ENCODE results near the gene DNAI1.

DNAI1 gene

GRCh38 chr9:34568774-34569173 is 110.2 kb downstream of the DNAI1 start:
- H3K4me2 ChIP-seq (ENCODE audit: low read depth, low read length, poor library complexity, severe bottlenecking) = no peak overlapping the region
- TF ChIP-seq CTCF (IDR thresholded peaks at IDR 0.05; ENCODE audit: insufficient read depth, low read length, poor library complexity, severe bottlenecking) (no peak), EZH2phosphoT487 (conservative IDR thresholded peaks at IDR 0.05; ENCODE audit: low read length) (no peak)
- H4K20me1 ChIP-seq (ENCODE audit: low read depth, low read length) = no peaks in the 10 kb centered on the region
- no peaks in the 10 kb centered on the region for H3K79me2 ChIP-seq (ENCODE audit: insufficient read depth, low read length)
- no peaks in the 10 kb centered on the region for H3K27me3 ChIP-seq (ENCODE audit: low read length)
- H3K36me3 ChIP-seq (ENCODE audit: low read length) = no peaks in the 10 kb centered on the region
- no peaks in the 10 kb centered on the region for H3K9me3 ChIP-seq (ENCODE audit: insufficient read depth, low read length)
- H2AFZ ChIP-seq (ENCODE audit: low read depth, low read length, severe bottlenecking) = no peak overlapping the region
- no peak overlapping the region for H3K4me3 ChIP-seq (ENCODE audit: insufficient read depth, low read length, poor library complexity, severe bottlenecking)
- H3F3A ChIP-seq (ENCODE audit: insufficient read depth) = no peaks in the 10 kb centered on the region
- H3K9me2 ChIP-seq (replicated peaks; ENCODE audit: insufficient read depth, low read length) = no peaks in the 10 kb centered on the region
- H3K27ac ChIP-seq (ENCODE audit: low read depth, low read length) = no peak overlapping the region
- no peak overlapping the region for H3K9ac ChIP-seq (ENCODE audit: low read length)

GRCh38 chr9:34570376-34570775 is 111.8 kb downstream of the DNAI1 start:
- Histone ChIP-seq H3K79me2 (ENCODE audit: insufficient read depth, low read length) (no peaks in the 10 kb centered on the region), H2AFZ (ENCODE audit: low read depth, low read length, severe bottlenecking) (no peak overlapping the region), H3F3A (ENCODE audit: insufficient read depth) (no peaks in the 10 kb centered on the region), H3K36me3 (ENCODE audit: low read length) (no peaks in the 10 kb centered on the region), H3K9me2 (replicated peaks; ENCODE audit: insufficient read depth, low read length) (no peaks in the 10 kb centered on the region), H3K9ac (ENCODE audit: low read length) (no peak overlapping the region), H3K4me3 (ENCODE audit: insufficient read depth, low read length, poor library complexity, severe bottlenecking) (no peak overlapping the region), H3K4me2 (ENCODE audit: low read depth, low read length, poor library complexity, severe bottlenecking) (no peak overlapping the region), H3K27me3 (ENCODE audit: low read length) (no peaks in the 10 kb centered on the region), H3K27ac (ENCODE audit: low read depth, low read length) (no peak overlapping the region), H4K20me1 (ENCODE audit: low read depth, low read length) (no peaks in the 10 kb centered on the region), H3K9me3 (ENCODE audit: insufficient read depth, low read length) (no peaks in the 10 kb centered on the region)
- TF ChIP-seq EZH2phosphoT487 (conservative IDR thresholded peaks at IDR 0.05; ENCODE audit: low read length) = no peak
- no peak for TF ChIP-seq CTCF (IDR thresholded peaks at IDR 0.05; ENCODE audit: insufficient read depth, low read length, poor library complexity, severe bottlenecking)

Measured in SU-DHL-6 (cell line).